Measurements from ENCODE around the gene TGM5.
"Not testable (repeated sequence)": the region's sequence is repeated elsewhere in the genome, so short reads cannot be mapped to it uniquely, and the experiment has no call there.

Gene TGM5

GRCh38 chr15:43266834-43267233, at the start of gene TGM5:
Gene TGM5 (minus strand): TSS chr15:43266928. CDS start chr15:43266849, 79 bp downstream.
- no peak for DNase-seq (ENCODE audit: low read depth)

- peak; percentile 15 for DNase-seq (ENCODE audit: low read depth)
Observed at GRCh38 chr15:43314171-43314570, 47.4 kb upstream of the TGM5 start.

- DNase-seq (ENCODE audit: low read depth) = no peak
Observed at GRCh38 chr15:43312378-43312777, 45.6 kb upstream of the TGM5 start.

- no peak for DNase-seq (ENCODE audit: low read depth)
Observed at GRCh38 chr15:43302205-43302817, 35.6 kb upstream of the TGM5 start, which contains the start of gene TGM7. Gene TGM7 (minus strand): TSS chr15:43302255.

- DNase-seq (ENCODE audit: low read depth) = no peak
Observed at GRCh38 chr15:43299884-43300283, 33.2 kb upstream of the TGM5 start.

GRCh38 chr15:43299411-43299810, 32.7 kb upstream of the TGM5 start:
- DNase-seq (ENCODE audit: low read depth) = no peak

- no peak for DNase-seq (ENCODE audit: low read depth)
Observed at GRCh38 chr15:43294091-43294706, 27.5 kb upstream of the TGM5 start.

- no peak for DNase-seq (ENCODE audit: low read depth)
Observed at GRCh38 chr15:43293432-43293831, 26.7 kb upstream of the TGM5 start.

GRCh38 chr15:43292375-43293078, 25.8 kb upstream of the TGM5 start:
- peak; percentile 77 for DNase-seq (ENCODE audit: low read depth)

- DNase-seq (ENCODE audit: low read depth) = not testable (repeated sequence)
Observed at GRCh38 chr15:43289656-43290055, 22.9 kb upstream of the TGM5 start.

GRCh38 chr15:43287254-43287653, 20.5 kb upstream of the TGM5 start:
- no peak for DNase-seq (ENCODE audit: low read depth)

GRCh38 chr15:43286074-43286473, 19.3 kb upstream of the TGM5 start:
- DNase-seq (ENCODE audit: low read depth) = no peak

- peak; percentile 73 for DNase-seq (ENCODE audit: low read depth)
Observed at GRCh38 chr15:43285609-43286037, 18.9 kb upstream of the TGM5 start.

- no peak for DNase-seq (ENCODE audit: low read depth)
Observed at GRCh38 chr15:43283526-43283925, 16.8 kb upstream of the TGM5 start.

- DNase-seq (ENCODE audit: low read depth) = no peak
Observed at GRCh38 chr15:43281926-43282602, 15.3 kb upstream of the TGM5 start.

GRCh38 chr15:43280996-43281395, 14.3 kb upstream of the TGM5 start:
- DNase-seq (ENCODE audit: low read depth) = no peak

GRCh38 chr15:43279496-43279895, 12.8 kb upstream of the TGM5 start:
- no peak for DNase-seq (ENCODE audit: low read depth)

GRCh38 chr15:43278869-43279268, 12.1 kb upstream of the TGM5 start:
- no peak for DNase-seq (ENCODE audit: low read depth)

- no peak for DNase-seq (ENCODE audit: low read depth)
Observed at GRCh38 chr15:43277901-43278300, 11.2 kb upstream of the TGM5 start.

GRCh38 chr15:43277231-43277823, 10.6 kb upstream of the TGM5 start:
- DNase-seq (ENCODE audit: low read depth) = no peak

GRCh38 chr15:43276563-43277200, 10.0 kb upstream of the TGM5 start:
- DNase-seq (ENCODE audit: low read depth) = no peak

Data from EH (cell line).